Liver (tissue), 3 donors: Measurements from ENCODE around the gene JAKMIP2.
"Not testable (repeated sequence)": the region's sequence is repeated elsewhere in the genome, so short reads cannot be mapped to it uniquely, and the experiment has no call there.

Experiments used
- EGR1 ChIP-seq, 2 donors: IDR thresholded peaks; 2 replicates each; pipeline ENCODE4 v1.6.1; 2016 to 2018; ENCODE audit warnings: antibody characterized with exemption in 2 of 2, low read depth in 2 of 2
- FOXA1 ChIP-seq: IDR thresholded peaks from 2 replicates; pipeline ENCODE4 v1.6.1; 2016; ENCODE audit warnings: antibody characterized with exemption
- HNF4G ChIP-seq: IDR thresholded peaks from 2 replicates; pipeline ENCODE4 v1.6.1; 2016; ENCODE audit warnings: antibody characterized with exemption
- RAD21 ChIP-seq, 2 donors: IDR thresholded peaks; 2 replicates each; pipeline ENCODE4 v1.6.1; 2016; ENCODE audit warnings: antibody characterized with exemption in 2 of 2, mild to moderate bottlenecking in 2 of 2
- TAF1 ChIP-seq: conservative IDR thresholded peaks from 2 replicates; pipeline ENCODE4 v1.6.1; 2016; ENCODE audit warnings: antibody characterized with exemption, mild to moderate bottlenecking
- YY1 ChIP-seq: IDR thresholded peaks from 2 replicates; pipeline ENCODE4 v1.6.1; 2016; ENCODE audit warnings: antibody characterized with exemption, mild to moderate bottlenecking
- TF ChIP-seq, protein P1 (sequence below): IDR thresholded peaks from 2 replicates; pipeline ENCODE4 v1.6.1; 2016; ENCODE audit warnings: antibody characterized with exemption, mild to moderate bottlenecking
- TF ChIP-seq, protein P2 (sequence below): fragments of 150-350 bp; IDR thresholded peaks from 2 replicates; pipeline ENCODE4 v1.5.1; 2017; ENCODE audit warnings: improper control_type of control experiment, low read depth, low read length; ENCODE audit not compliant: missing input control
- donor health status: healthy.
- donor health status: healthy.

DNA sequence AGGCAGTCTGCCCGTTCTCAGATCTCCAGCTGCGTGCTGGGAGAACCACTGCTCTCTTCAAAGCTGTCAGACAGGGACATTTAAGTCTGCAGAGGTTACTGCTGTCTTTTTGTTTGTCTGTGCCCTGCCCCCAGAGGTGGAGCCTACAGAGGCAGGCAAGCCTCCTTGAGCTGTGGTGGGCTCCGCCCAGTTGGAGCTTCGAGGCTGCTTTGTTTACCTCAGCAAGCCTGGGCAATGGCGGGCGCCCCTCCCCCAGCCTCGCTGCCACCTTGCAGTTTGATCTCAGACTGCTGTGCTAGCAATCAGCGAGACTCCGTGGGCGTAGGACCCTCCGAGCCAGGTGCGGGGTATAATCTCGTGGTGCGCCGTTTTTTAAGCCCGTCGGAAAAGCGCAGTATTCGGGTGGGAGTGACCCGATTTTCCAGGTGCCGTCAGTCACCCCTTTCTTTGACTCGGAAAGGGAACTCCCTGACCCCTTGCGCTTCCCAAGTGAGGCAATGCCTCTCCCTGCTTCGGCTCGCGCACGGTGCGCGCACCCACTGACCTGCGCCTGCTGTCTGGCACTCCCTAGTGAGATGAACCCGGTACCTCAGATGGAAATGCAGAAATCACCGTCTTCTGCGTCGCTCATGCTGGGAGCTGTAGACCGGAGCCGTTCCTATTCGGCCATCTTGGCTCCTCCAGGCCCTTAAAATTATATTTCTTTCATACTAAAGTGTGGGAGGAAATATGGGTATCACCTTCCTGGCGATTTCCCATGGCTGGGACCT is 61.2 kb downstream of the JAKMIP2 start:
- TF ChIP-seq, protein P1, sequence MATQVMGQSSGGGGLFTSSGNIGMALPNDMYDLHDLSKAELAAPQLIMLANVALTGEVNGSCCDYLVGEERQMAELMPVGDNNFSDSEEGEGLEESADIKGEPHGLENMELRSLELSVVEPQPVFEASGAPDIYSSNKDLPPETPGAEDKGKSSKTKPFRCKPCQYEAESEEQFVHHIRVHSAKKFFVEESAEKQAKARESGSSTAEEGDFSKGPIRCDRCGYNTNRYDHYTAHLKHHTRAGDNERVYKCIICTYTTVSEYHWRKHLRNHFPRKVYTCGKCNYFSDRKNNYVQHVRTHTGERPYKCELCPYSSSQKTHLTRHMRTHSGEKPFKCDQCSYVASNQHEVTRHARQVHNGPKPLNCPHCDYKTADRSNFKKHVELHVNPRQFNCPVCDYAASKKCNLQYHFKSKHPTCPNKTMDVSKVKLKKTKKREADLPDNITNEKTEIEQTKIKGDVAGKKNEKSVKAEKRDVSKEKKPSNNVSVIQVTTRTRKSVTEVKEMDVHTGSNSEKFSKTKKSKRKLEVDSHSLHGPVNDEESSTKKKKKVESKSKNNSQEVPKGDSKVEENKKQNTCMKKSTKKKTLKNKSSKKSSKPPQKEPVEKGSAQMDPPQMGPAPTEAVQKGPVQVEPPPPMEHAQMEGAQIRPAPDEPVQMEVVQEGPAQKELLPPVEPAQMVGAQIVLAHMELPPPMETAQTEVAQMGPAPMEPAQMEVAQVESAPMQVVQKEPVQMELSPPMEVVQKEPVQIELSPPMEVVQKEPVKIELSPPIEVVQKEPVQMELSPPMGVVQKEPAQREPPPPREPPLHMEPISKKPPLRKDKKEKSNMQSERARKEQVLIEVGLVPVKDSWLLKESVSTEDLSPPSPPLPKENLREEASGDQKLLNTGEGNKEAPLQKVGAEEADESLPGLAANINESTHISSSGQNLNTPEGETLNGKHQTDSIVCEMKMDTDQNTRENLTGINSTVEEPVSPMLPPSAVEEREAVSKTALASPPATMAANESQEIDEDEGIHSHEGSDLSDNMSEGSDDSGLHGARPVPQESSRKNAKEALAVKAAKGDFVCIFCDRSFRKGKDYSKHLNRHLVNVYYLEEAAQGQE, result not testable (repeated sequence)
- TF ChIP-seq HNF4G; RAD21 (IDR thresholded peaks at IDR 0.05); TAF1; EGR1 (IDR thresholded peaks at IDR 0.05; ENCODE audit: low read depth in 2 of 2); FOXA1; YY1: not testable (repeated sequence)
- TF ChIP-seq, protein P2, sequence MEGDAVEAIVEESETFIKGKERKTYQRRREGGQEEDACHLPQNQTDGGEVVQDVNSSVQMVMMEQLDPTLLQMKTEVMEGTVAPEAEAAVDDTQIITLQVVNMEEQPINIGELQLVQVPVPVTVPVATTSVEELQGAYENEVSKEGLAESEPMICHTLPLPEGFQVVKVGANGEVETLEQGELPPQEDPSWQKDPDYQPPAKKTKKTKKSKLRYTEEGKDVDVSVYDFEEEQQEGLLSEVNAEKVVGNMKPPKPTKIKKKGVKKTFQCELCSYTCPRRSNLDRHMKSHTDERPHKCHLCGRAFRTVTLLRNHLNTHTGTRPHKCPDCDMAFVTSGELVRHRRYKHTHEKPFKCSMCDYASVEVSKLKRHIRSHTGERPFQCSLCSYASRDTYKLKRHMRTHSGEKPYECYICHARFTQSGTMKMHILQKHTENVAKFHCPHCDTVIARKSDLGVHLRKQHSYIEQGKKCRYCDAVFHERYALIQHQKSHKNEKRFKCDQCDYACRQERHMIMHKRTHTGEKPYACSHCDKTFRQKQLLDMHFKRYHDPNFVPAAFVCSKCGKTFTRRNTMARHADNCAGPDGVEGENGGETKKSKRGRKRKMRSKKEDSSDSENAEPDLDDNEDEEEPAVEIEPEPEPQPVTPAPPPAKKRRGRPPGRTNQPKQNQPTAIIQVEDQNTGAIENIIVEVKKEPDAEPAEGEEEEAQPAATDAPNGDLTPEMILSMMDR, result not testable (repeated sequence)
